ENCODE results near the gene ATRNL1. TPM values are rescaled to one million over a fixed set of nuclear protein-coding genes. Genes with fewer than 3 reads are reported as not detected.
A peak's percentile ranks its signal among the peaks of the same experiment; 100 is the strongest.

ATRNL1 gene
- total and polyA plus RNA-seq, 2 experiments from 2014 or later: 4.8 to 29.7 TPM

DNA sequence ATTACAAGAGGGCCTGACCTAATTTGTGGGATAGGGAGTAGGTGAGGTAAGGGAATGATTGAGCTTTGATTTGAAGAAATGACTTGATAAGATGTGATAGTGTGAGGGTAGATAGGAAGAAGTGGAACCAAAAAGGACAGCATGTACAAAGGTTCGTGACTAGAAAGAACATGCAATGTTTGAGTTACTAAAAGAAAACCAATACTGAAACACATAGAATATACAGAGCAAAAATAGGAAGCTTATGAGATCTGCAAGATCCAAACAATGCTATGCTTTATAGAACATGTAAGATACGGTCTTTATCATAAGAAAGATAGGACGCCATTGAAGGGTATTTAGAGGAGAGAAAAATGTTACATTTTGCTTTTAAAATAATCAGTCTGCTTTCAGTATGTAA is 343.8 kb downstream of the ATRNL1 start (continued):
- TF ChIP-seq ZNF462 (CRISPR knock-in tag; IDR thresholded peaks at IDR 0.05) (no peak), JUNB (IDR thresholded peaks at IDR 0.05; ENCODE audit: unreplicated experiment) (no peak), EZH2 (IDR thresholded peaks at IDR 0.05; ENCODE audit: low read depth, unreplicated experiment) (no peak), ZNF114 (CRISPR knock-in tag; IDR thresholded peaks at IDR 0.05) (no peak)

GRCh38 chr10:115441907-115442545 is 348.9 kb downstream of the ATRNL1 start:
- no peak overlapping the region for H2AFZ ChIP-seq
- no peak overlapping the region for H3K4me2 ChIP-seq
- no peak for DNase-seq (ENCODE audit: low spot score)
- no peaks in the 10 kb centered on the region for H3K27me3 ChIP-seq (ENCODE audit: insufficient read depth)
- no peaks in the 10 kb centered on the region for H4K20me1 ChIP-seq (replicated peaks; ENCODE audit: insufficient read depth)
- H3K4me3 ChIP-seq: no peak overlapping the region
- Mint-ChIP-seq H3K9me3 (no peaks in the 10 kb centered on the region), H3K4me1 (no peaks in the 10 kb centered on the region), H3K36me3 (ENCODE audit: low read depth) (no peaks in the 10 kb centered on the region), H3K27ac (no peak overlapping the region), H3K4me3 (no peak overlapping the region), H3K27me3 (ENCODE audit: insufficient read depth, low read depth, poor library complexity) (no peaks in the 10 kb centered on the region)
- H3K36me3 ChIP-seq (ENCODE audit: insufficient read depth): no peaks in the 10 kb centered on the region
- TF ChIP-seq ZNF331 (CRISPR knock-in tag; IDR thresholded peaks at IDR 0.05; ENCODE audit: low read depth) (no peak), CTCF (conservative IDR thresholded peaks at IDR 0.05; ENCODE audit: low read depth in 2 of 2) (peak in 1 of 2 experiments; percentile 56; a peak in 2 of 4 replicates), CREB1 (CRISPR knock-in tag; IDR thresholded peaks at IDR 0.05; ENCODE audit: low read depth) (no peak)
- ATAC-seq: no peak
- H3K4me1 ChIP-seq (ENCODE audit: insufficient read depth): no peaks in the 10 kb centered on the region
- no peak overlapping the region for H3K27ac ChIP-seq (ENCODE audit: low read depth)
- H3K9me2 ChIP-seq (ENCODE audit: insufficient read depth): no peaks in the 10 kb centered on the region
- H3F3A ChIP-seq (replicated peaks; ENCODE audit: low read depth): no peaks in the 10 kb centered on the region
- H3K79me2 ChIP-seq (replicated peaks; ENCODE audit: insufficient read depth): no peaks in the 10 kb centered on the region

Measured in GM23338 (cell line).